Activated CD4-positive, CD25-positive, alpha-beta regulatory T cell treated with anti-CD3 and anti-CD28 coated beads, Interleukin-2, amount 50 U/mL, for 72 hours (primary cell): Measurements from ENCODE around the gene CLDN2.
"Not testable (repeated sequence)": the region's sequence is repeated elsewhere in the genome, so short reads cannot be mapped to it uniquely, and the experiment has no call there.

ENCODE experiments used
- DNase-seq: peaks from one replicate; pipeline ENCODE4 v3.0.0; 2021

The CLDN2 gene

DNA sequence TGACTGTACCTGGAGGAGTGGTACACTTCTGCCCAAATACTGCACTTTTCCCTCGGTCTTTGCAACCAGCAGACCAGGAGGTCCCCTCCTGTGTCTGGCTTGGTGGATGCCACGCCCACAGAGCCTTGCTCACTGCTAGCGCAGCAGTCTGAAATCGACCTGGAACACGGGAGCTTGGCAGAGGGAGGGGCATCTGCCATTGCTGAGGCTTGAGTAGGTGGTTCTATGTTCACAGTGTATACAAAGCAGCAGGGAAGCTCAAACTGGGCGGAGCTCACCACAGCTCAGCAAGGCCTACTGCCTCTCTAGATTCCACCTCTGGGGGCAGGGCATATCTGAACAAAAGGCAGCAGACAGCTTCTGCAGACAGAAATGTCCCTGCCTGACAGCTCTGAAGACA is 46.3 kb downstream of the CLDN2 start:
- DNase-seq: not testable (repeated sequence)

DNA sequence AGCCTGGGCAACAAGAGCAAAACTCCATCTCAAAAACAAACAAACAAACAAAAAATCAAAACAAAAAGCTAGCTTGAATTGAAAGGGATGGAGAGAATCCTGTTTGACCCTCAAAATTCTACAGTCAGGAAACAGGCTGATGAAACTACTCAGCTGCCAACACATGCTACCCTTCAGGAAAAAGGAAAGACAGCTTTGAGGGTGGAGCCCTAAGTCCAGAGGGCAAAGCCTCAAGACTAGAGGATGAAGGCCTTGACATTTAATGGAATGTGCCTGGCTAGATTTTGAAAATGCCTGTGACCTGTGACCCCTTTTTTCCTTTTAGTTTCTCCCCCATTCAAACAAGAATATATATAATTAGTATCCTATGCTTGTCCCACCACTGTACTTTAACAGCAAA is 52.7 kb downstream of the CLDN2 start:
- no peak for DNase-seq

DNA sequence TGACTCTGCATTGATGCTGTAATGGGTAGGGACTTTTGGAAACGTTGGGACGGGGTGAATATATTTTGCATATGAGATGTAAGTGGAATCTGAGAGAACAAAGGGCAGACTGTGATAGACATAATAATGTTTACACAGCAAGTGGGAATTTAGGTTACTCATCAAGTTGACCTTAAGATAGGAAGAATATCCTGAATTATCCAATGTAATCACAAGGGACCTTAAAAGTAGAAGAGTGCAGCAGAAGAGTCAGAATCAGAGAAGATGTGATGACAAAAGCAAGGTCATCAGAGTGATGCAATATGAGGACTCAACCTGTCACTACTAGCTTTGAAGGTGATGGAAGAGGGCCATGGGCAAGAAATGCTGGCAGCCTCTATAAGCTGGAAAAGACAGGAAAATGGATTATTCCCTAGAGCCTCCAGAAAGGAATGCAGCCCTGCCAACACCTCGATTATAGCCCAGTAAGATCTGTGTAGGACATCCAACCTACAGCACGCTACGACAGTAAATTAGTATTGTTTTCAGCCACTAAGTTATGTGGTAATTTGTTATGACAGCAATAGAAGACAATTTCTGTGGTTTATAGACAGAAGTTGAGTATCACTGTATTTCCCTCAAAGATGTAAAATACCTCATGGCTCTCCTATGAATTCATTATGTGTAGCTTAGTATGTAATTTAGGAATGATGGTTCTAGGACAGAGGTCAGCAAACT is 53.4 kb downstream of the CLDN2 start:
- no peak for DNase-seq

DNA sequence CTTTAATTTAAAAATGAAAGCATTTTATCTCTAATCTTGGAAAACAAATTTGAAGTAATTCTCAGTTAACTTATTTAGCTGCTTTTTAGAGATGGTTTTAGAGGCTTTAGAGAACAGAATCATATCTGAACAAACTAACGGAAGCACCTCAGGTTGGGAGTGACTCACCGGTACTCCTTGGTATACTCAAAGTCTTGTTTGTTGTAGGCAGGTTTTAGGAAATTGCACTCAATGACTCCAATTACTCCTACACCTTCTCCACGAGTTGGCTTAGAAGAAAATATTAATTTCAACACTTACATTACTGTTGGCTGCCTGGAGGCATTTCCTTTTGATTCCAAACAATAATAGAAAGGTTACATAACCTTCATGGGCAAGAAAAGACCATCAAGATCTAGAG is 56.2 kb downstream of the CLDN2 start:
- no peak for DNase-seq
